ENCODE results near the gene ACSF3.
"Not testable (repeated sequence)": the region's sequence is repeated elsewhere in the genome, so short reads cannot be mapped to it uniquely, and the experiment has no call there.

ACSF3 gene

GRCh38 chr16:89156740-89157645 is 63.3 kb downstream of the ACSF3 start:
- DNase-seq (ENCODE audit: extremely low read depth in 1 of 2, low read depth in 1 of 2) = no peak

DNA sequence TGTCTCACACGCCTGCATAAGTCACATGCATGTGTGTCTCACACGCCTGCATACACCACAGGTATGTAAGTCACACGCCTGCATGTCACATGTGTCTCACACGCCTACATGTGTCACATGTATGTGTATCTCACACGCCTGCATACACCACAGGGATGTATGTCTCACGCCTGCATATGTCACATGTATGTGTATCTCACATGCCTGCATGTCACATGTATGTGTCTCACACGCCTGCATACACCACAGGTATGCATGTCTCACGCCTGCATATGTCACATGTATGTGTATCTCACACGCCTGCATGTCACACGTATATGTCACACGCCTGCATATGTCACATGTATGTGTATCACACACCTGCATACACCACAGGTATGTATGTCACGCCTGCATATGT is 64.1 kb downstream of the ACSF3 start:
- no peak for DNase-seq (ENCODE audit: extremely low read depth in 1 of 2, low read depth in 1 of 2)

DNA sequence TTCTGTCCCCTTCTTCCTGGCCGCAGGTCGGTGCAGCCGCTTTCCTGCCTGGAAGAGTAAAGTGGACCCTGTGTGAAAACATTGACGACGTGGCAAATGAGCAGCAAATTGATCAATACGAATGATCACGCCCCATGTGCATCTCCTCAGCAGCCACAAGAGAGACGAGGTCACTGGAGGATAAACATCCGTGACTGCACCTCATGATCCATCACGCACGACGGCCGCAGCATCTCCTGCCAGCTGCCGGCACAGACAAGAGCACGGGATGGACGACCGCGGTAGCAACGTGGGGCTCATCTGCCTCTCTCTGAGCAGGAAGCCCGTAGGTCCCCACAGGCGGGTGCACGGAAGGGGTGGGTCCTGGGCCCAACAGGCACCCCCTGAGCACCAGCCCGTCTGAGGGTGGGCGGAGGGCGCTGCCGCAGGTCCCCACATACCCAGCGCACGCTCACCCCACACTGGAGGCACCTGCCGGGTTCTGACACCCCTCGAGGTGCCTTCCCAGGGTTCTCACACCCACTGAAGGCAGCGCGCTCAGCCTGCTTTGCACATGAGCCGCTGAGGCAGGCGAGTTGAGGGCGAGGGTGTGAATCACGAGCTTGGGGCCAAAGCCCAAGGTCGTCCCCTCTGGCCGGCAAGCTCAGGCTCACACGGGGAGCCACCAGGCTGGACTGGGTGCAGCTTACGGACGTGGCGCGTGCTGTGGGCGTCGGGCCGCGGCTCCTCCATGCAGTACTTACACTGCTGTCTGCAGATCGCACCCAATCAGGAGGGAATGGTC is 65.6 kb downstream of the ACSF3 start:
- no peak for DNase-seq (ENCODE audit: extremely low read depth in 1 of 2, low read depth in 1 of 2)

DNA sequence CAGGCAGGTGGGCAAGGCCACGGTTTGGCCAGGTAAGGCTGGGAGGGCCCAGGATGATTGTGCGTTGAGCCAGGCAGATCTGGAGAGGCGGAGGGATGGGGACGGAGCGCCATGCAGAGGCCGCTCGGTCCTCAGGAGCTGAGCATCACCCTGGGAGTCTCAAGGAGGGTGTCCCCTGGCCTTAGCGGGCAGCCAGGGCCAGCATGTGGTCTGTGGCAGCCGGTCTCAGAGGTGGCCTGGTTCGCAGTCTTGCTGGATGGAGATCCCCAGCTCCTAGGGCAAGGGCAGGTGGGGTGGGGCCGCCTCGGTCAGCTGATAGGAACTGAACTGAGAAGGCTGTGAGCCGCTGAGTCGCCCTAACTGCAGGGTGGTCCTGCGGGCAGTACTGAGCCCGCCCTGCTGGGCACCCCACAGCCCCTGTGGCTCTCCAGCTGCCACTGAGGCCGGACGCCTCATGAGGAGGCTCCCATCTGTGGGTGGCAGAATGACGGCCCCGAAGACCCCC is 66.2 kb downstream of the ACSF3 start:
- DNase-seq (ENCODE audit: extremely low read depth in 1 of 2, low read depth in 1 of 2) = no peak

GRCh38 chr16:89160977-89161701 is 67.5 kb downstream of the ACSF3 start:
- no peak for DNase-seq (ENCODE audit: extremely low read depth in 1 of 2, low read depth in 1 of 2)

DNA sequence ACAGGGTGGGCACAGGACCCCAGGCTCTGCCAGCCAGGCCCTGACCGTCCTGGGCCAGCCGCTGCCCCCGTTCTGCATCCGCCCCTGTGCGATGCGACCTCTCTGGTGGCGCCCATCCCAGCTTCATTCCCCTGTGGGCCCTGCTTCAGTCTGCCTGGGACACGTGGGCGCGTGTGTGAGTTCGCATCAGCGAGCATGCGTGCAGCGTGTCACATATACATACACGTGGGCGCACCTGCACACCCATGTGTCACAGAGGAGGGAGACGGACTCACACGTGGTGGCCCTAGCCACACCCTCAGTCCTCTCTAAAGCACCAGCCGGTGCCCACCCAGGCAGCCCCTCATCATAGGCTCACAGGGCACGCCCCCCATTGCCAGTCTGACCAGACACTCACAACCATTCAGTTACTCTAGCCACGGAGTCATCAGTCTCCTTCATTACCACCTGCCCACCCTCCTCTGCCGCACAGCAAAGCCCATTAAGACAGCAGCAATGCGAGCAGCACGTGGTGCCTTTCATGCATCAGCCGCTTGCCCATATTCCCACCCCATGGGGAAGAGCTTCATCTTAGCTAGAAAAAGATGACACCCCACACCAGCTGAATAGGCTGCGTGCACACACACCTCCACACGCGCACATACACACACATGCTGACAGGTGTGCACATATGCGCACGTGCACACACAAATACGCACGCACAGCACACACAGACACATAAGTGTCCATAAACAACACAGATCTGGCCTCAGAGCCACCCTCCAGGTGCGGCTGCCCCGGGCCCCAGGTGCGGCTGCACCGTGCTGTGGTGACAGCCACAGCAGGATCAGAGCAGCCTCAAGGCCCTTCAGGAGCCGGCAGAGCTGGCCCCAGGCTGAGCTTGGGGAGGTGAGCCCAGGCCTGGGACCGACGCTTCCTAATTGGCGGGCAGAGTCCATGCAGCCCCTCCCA is 68.4 kb downstream of the ACSF3 start:
- no peak for DNase-seq (ENCODE audit: extremely low read depth in 1 of 2, low read depth in 1 of 2)

GRCh38 chr16:89163297-89163696 is 69.6 kb downstream of the ACSF3 start:
- no peak for DNase-seq (ENCODE audit: extremely low read depth in 1 of 2, low read depth in 1 of 2)

GRCh38 chr16:89164436-89164835 is 70.8 kb downstream of the ACSF3 start:
- no peak for DNase-seq (ENCODE audit: extremely low read depth in 1 of 2, low read depth in 1 of 2)

- DNase-seq (ENCODE audit: extremely low read depth in 1 of 2, low read depth in 1 of 2) = no peak
These were observed 71.4 kb downstream of the ACSF3 start for GRCh38 chr16:89164847-89165680.

- DNase-seq (ENCODE audit: extremely low read depth in 1 of 2, low read depth in 1 of 2) = not testable (repeated sequence)
These were observed 72.0 kb downstream of the ACSF3 start for GRCh38 chr16:89165681-89165979.

- no peak for DNase-seq (ENCODE audit: extremely low read depth in 1 of 2, low read depth in 1 of 2)
These were observed 73.2 kb downstream of the ACSF3 start for GRCh38 chr16:89166696-89167424.

- peak; percentile 73 to 76 for DNase-seq (ENCODE audit: extremely low read depth in 1 of 2, low read depth in 1 of 2)
These were observed 73.8 kb downstream of the ACSF3 start for GRCh38 chr16:89167425-89167941.

GRCh38 chr16:89168381-89169189 is 74.9 kb downstream of the ACSF3 start:
- DNase-seq (ENCODE audit: extremely low read depth in 1 of 2, low read depth in 1 of 2) = no peak

DNA sequence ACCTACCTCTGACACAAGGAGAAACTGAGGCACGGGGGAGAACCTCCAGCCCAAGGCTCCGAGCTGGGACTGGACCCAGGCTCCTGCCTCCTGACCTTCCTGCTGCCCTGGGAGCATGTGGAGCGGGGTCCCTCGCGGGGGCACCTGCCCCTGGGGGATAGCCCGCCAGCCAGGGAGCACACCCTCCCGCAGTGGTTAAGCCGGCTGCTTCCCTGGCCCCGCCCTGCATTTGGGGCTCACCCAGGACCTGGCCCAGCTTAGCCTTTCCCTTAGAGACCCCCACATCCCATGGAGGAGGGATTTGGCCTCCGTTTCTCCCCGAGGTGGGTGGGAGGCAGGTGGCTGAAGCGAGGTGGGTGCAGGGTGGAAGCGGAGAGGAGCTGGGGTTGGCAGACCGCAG is 76.1 kb downstream of the ACSF3 start:
- no peak for DNase-seq (ENCODE audit: extremely low read depth in 1 of 2, low read depth in 1 of 2)

GRCh38 chr16:89170346-89171215 is 76.9 kb downstream of the ACSF3 start:
- DNase-seq (ENCODE audit: extremely low read depth in 1 of 2, low read depth in 1 of 2) = no peak
